Measurements from ENCODE around the gene NPLOC4.
A peak's percentile ranks its signal among the peaks of the same experiment; 100 is the strongest.

The NPLOC4 gene

GRCh38 chr17:81582749-81583148, 54.2 kb downstream of the NPLOC4 start:
- DNase-seq, result no peak

- DNase-seq, result no peak
These were observed 54.6 kb downstream of the NPLOC4 start for GRCh38 chr17:81582341-81582740.

- DNase-seq, result no peak
These were observed 55.2 kb downstream of the NPLOC4 start for GRCh38 chr17:81581758-81582157.

GRCh38 chr17:81580481-81580880, 56.4 kb downstream of the NPLOC4 start:
- no peak for DNase-seq

- DNase-seq, result no peak
These were observed 57.0 kb downstream of the NPLOC4 start for GRCh38 chr17:81579821-81580321.

GRCh38 chr17:81579298-81579697, 57.6 kb downstream of the NPLOC4 start:
- DNase-seq, result no peak

GRCh38 chr17:81578561-81579225, 58.2 kb downstream of the NPLOC4 start:
- no peak for DNase-seq

- DNase-seq, result no peak
These were observed 58.9 kb downstream of the NPLOC4 start for GRCh38 chr17:81578038-81578441.

GRCh38 chr17:81577278-81578000, 59.5 kb downstream of the NPLOC4 start:
- no peak for DNase-seq

- DNase-seq, result no peak
These were observed 60.2 kb downstream of the NPLOC4 start for GRCh38 chr17:81576621-81577277.

GRCh38 chr17:81575836-81576235, 61.1 kb downstream of the NPLOC4 start:
- DNase-seq, result no peak

GRCh38 chr17:81574643-81574956, 62.3 kb downstream of the NPLOC4 start:
- DNase-seq, result no peak

GRCh38 chr17:81573794-81574642, 62.9 kb downstream of the NPLOC4 start:
- peak; percentile 14 for DNase-seq

GRCh38 chr17:81572563-81573168, 64.2 kb downstream of the NPLOC4 start:
- peak; percentile 34 for DNase-seq

- DNase-seq, result peak; percentile 20
These were observed 65.9 kb downstream of the NPLOC4 start for GRCh38 chr17:81570964-81571363.

- no peak for DNase-seq
These were observed 66.9 kb downstream of the NPLOC4 start for GRCh38 chr17:81569986-81570514.

- DNase-seq, result no peak
These were observed 68.5 kb downstream of the NPLOC4 start for GRCh38 chr17:81568416-81568815.

- DNase-seq, result no peak
These were observed 69.7 kb downstream of the NPLOC4 start for GRCh38 chr17:81567191-81567590.

GRCh38 chr17:81566461-81567126, 70.3 kb downstream of the NPLOC4 start:
- peak; percentile 78 for DNase-seq

- DNase-seq, result no peak
These were observed 71.7 kb downstream of the NPLOC4 start for GRCh38 chr17:81565231-81565630.

- DNase-seq, result no peak
These were observed 72.1 kb downstream of the NPLOC4 start for GRCh38 chr17:81564778-81565177.

All from NCI-H2171 (cell line).